Transverse colon (tissue), 3 donors: Measurements from ENCODE around the gene ZNF101.

Source experiments
- CTCF ChIP-seq, 5 experiments: fragments of 200-600 bp in 3 of 5; fragments of 450-650 bp in 2 of 5; sonication (generic) in 3 of 5; IDR thresholded peaks; 1 replicate in 2 of 5; 2 replicates in 3 of 5; pipeline ENCODE4 v1.5.1; 2016 to 2017; ENCODE audit warnings: antibody characterized with exemption in 5 of 5, inconsistent platforms in 3 of 5, mild to moderate bottlenecking in 2 of 5, moderate library complexity in 1 of 5
- POLR2A ChIP-seq: fragments of 450-650 bp; IDR thresholded peaks from one replicate; pipeline ENCODE4 v1.6.1; 2016; ENCODE audit warnings: antibody characterized with exemption, mild to moderate bottlenecking, moderate library complexity

DNA sequence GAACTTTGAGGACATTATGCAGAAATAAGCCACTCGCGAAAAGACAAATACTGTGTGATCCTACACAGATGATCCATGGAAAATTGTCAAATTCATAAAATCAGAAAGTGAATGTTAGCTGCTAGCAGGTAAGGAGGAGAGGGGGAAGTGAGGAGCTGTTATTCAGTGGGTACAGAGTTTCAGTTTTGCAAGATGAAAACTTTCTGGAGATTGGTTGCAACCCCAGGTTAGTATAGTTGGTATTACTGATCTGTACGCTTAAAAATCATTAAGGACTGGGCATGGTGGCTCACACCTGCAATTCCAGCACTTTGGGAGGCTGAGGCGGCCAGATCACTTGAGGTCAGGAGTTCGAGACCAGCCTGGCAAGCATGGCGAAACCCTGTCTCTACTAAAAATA, 17.9 kb downstream of the ZNF101 start:
- no peak for TF ChIP-seq CTCF (IDR thresholded peaks at IDR 0.05)
- no peak for TF ChIP-seq POLR2A
